Adrenal gland (tissue), 12 donors: ENCODE results near the gene ARL11. TPM values are rescaled to one million over a fixed set of nuclear protein-coding genes. Genes with fewer than 3 reads are reported as not detected.

Experiments
- DNase-seq, 7 donors: peaks; one replicate each; pipeline ENCODE4 v3.0.0-alpha.2; 2019 to 2020
- H3K27ac ChIP-seq, 5 donors: fragments of 200-600 bp; sonication (generic) in 4 of 5; 1 replicate in 3 of 5; 2 replicates in 2 of 5; pipeline versions ENCODE4 v1.5.1 to v1.8.0; 2016 to 2020; ENCODE audit warnings: mild to moderate bottlenecking in 1 of 5
- H3K27me3 ChIP-seq: fragments of 200-600 bp; 2 replicates; pipeline ENCODE4 v1.8.0; 2021
- H3K36me3 ChIP-seq, 2 donors: fragments of 200-600 bp; replicated peaks in 1 of 2; 1 replicate in 1 of 2; 2 replicates in 1 of 2; pipeline versions ENCODE4 v1.5.1 to v1.8.0; 2018 to 2022
- H3K4me1 ChIP-seq, 2 donors: fragments of 200-600 bp; replicated peaks in 1 of 2; 1 replicate in 1 of 2; 2 replicates in 1 of 2; pipeline versions ENCODE4 v1.5.1 to v1.8.0; 2018 to 2021
- H3K4me3 ChIP-seq, 4 donors: fragments of 200-600 bp; sonication (generic) in 3 of 4; one replicate each; pipeline ENCODE4 v1.5.1; 2016 to 2018
- H3K9me3 ChIP-seq, 3 donors: fragments of 200-600 bp; sonication (generic) in 1 of 3; replicated peaks in 1 of 3; 1 replicate in 2 of 3; 2 replicates in 1 of 3; pipeline versions ENCODE4 v1.5.1 to v1.8.0; 2016 to 2021
- POLR2A ChIP-seq, 2 donors: fragments of 450-650 bp; IDR thresholded peaks; one replicate each; pipeline ENCODE4 v1.6.1; 2017; ENCODE audit warnings: antibody characterized with exemption in 2 of 2, mild to moderate bottlenecking in 2 of 2, moderate library complexity in 1 of 2
- WGBS, 4 donors: extraction: QIAGEN DNeasy Blood & Tissue Kit in 2 of 4; methylation state at CpG; one replicate each; pipeline versions ENCODE4 v1.1.5 to v1.1.7; 2013 to 2017; 5-methylcytosine and 5-hydroxymethylcytosine counted together
- intact Hi-C, 2 donors: fragments of 100-400 bp; cut with DNase I; formaldehyde crosslinking; loops; one replicate each; pipeline versions ENCODE4 v1.14.1 to v1.15.0; 2022 to 2023
- polyA plus RNA-seq, 3 donors: library from polyadenylated mRNA; stranded (reverse); fragments of 200-250 nt in 2 of 3; fragments of 350-450 nt in 1 of 3; fragmentation: Illumina TruSeq in 1 of 3; extraction: RNeasy Lipid Tissue Mini Kit (QIAGEN cat#74804) in 1 of 3; gene quantifications; one replicate each; pipeline ENCODE4 v1.2.3, GENCODE V29; 2013 to 2014
- total RNA-seq, 9 donors: library from RNA; depleted of rRNA in 4 of 9; stranded (reverse); fragments of >200 nt in 4 of 9; fragments of 120-200 nt in 1 of 9; fragmentation: NEBNext Ultra II Directional in 1 of 9; extraction: Animal tissue kit (Norgen Biotek cat#: 25700) in 1 of 9; gene quantifications; one replicate each; pipeline versions ENCODE4 v1.1.0 to v1.2.4, GENCODE V29; 2013 to 2023
- TF ChIP-seq, protein P1 (sequence below), 6 experiments: fragments of 450-650 bp in 4 of 6; fragments of 200-600 bp in 2 of 6; sonication (generic) in 1 of 6; IDR thresholded peaks; 1 replicate in 5 of 6; 2 replicates in 1 of 6; pipeline versions ENCODE4 v1.5.1 to v1.8.0; 2016 to 2021; ENCODE audit warnings: antibody characterized with exemption in 6 of 6, mild to moderate bottlenecking in 2 of 6, moderate library complexity in 1 of 6
- donor health status: healthy with polysubstance abuse.
- donor health status: Bipolar disorder and iron deficiency.
- donor health status: DM: yes; HTN: yes; CAD: no.
- donor health status: DM: no; HTN: no; CAD: no.
- donor health status: DM: no; HTN: no; CAD: no.
- donor health status: DM: yes; HTN: yes; CAD: no.

ARL11 gene
- total and polyA plus RNA-seq, 12 donors: 0.18 to 2.9 (median 1.5) TPM

DNA sequence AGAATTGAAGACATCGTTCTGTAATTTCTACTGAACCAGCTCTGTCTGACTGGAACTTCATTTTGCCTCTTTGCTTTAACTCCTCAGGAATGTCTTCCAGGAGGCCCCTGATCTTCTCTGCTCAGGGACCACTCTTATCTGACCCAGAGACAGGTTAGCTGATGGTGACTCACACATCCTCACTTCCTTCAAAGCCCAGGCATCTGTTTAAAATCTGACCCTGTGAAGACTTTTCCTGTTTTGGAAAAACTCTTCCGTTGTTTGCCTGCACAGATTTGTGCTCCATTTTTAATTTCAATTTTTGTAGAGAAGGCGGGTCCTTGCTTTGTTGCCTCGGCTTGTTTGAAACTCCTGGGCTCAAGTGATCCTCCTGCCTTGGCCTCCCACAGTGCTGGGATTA, 1.6 kb downstream of the ARL11 start:
- H3K9me3 ChIP-seq: no peaks in the 10 kb centered on the region
- H3K27me3 ChIP-seq: no peaks in the 10 kb centered on the region
- no peaks in the 10 kb centered on the region for H3K36me3 ChIP-seq
- intact Hi-C loops: no loop called here
- 59 to 76% (median 70%) methylated on average over 4 of the region's 4 CpGs for WGBS, 4 donors
- H3K4me1 ChIP-seq: peaks cover 14 to 32% of the 10 kb centered on the region in 2 donors
- TF ChIP-seq POLR2A (IDR thresholded peaks at IDR 0.05): no peak
- TF ChIP-seq, protein P1, sequence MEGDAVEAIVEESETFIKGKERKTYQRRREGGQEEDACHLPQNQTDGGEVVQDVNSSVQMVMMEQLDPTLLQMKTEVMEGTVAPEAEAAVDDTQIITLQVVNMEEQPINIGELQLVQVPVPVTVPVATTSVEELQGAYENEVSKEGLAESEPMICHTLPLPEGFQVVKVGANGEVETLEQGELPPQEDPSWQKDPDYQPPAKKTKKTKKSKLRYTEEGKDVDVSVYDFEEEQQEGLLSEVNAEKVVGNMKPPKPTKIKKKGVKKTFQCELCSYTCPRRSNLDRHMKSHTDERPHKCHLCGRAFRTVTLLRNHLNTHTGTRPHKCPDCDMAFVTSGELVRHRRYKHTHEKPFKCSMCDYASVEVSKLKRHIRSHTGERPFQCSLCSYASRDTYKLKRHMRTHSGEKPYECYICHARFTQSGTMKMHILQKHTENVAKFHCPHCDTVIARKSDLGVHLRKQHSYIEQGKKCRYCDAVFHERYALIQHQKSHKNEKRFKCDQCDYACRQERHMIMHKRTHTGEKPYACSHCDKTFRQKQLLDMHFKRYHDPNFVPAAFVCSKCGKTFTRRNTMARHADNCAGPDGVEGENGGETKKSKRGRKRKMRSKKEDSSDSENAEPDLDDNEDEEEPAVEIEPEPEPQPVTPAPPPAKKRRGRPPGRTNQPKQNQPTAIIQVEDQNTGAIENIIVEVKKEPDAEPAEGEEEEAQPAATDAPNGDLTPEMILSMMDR (IDR thresholded peaks at IDR 0.05): no peak
- H3K4me3 ChIP-seq: no peak overlapping the region
- DNase-seq: no peak
- H3K27ac ChIP-seq: no peak overlapping the region

DNA sequence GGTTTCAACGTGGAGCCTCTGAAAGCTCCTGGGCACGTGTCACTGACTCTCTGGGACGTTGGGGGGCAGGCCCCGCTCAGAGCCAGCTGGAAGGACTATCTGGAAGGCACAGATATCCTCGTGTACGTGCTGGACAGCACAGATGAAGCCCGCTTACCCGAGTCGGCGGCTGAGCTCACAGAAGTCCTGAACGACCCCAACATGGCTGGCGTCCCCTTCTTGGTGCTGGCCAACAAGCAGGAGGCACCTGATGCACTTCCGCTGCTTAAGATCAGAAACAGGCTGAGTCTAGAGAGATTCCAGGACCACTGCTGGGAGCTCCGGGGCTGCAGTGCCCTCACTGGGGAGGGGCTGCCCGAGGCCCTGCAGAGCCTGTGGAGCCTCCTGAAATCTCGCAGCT, 2.3 kb downstream of the ARL11 start:
- no peaks in the 10 kb centered on the region for H3K27me3 ChIP-seq
- no peaks in the 10 kb centered on the region for H3K9me3 ChIP-seq
- H3K4me1 ChIP-seq: peaks cover 9 to 25% of the 10 kb centered on the region in 2 donors
- no peak for DNase-seq
- intact Hi-C loops: no loop called here
- H3K4me3 ChIP-seq: no peak overlapping the region
- WGBS, 4 donors: 89 to 98% (median 92%) methylated on average over 7 to 16 of the region's 16 CpGs
- no peak overlapping the region for H3K27ac ChIP-seq
- TF ChIP-seq, protein P1 (IDR thresholded peaks at IDR 0.05): no peak
- TF ChIP-seq POLR2A (IDR thresholded peaks at IDR 0.05): no peak
- H3K36me3 ChIP-seq: no peaks in the 10 kb centered on the region

DNA sequence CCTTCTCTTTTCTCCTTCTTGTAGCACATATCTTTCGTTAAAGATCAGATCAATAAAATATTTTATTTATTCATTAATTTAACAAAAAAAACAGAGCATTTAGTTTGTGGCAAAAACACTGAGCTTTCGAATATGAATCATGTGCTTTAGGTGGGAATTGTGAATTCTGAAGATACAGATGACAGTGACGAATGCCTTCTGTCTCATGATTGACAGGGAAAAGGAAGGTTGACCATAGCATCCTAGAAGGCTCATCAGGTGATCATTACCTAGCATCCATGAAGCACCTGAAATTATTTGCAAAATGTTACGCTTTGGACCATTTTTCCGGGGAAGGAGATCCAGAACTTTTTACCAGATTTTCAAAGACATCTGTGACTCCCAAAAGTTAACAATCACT, 3.8 kb downstream of the ARL11 start:
- H3K9me3 ChIP-seq: no peaks in the 10 kb centered on the region
- no peaks in the 10 kb centered on the region for H3K36me3 ChIP-seq
- H3K27me3 ChIP-seq: no peaks in the 10 kb centered on the region
- H3K27ac ChIP-seq: no peak overlapping the region
- intact Hi-C loops: no loop called here
- H3K4me1 ChIP-seq: peaks cover 5 to 15% of the 10 kb centered on the region in 2 donors
- DNase-seq: no peak
- H3K4me3 ChIP-seq: no peak overlapping the region
- WGBS, 4 donors: 91 to 96% (median 92%) methylated on average over 5 of the region's 5 CpGs
- no peak for TF ChIP-seq POLR2A (IDR thresholded peaks at IDR 0.05)
- TF ChIP-seq, protein P1 (IDR thresholded peaks at IDR 0.05): no peak

DNA sequence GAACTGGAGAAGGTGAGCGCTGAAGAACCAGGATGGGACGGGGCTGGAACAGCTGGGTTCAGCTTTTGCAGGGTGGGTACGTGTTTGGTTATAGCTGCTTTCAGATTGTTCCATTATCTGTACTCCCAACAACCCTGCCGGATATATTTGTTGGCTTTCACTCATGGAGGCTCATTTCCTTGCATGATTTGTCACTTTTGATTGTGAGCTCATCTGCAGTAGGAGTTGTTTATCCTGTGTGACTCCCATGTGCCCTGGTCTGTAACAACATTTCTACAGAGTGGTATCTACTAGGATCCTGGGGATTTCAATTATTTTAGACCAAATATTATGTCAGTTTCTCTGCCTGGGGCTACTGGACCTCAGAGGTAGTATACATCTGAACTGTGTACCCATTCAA, 5.4 kb downstream of the ARL11 start:
- TF ChIP-seq, protein P1 (IDR thresholded peaks at IDR 0.05): no peak
- TF ChIP-seq POLR2A (IDR thresholded peaks at IDR 0.05): no peak
- WGBS, 4 donors: 81 to 93% (median 85%) methylated on average over 4 of the region's 4 CpGs
- Histone ChIP-seq H3K27ac (no peak overlapping the region), H3K27me3 (no peaks in the 10 kb centered on the region), H3K36me3 (no peaks in the 10 kb centered on the region), H3K4me1 (peaks cover 5 to 15% of the 10 kb centered on the region in 2 donors), H3K4me3 (no peak overlapping the region), H3K9me3 (no peaks in the 10 kb centered on the region)
- no peak for DNase-seq
- intact Hi-C loops: no loop called here
